HG03159 (cell line): ENCODE measurements around the gene PPP2R5A.

ENCODE experiments used
- ATAC-seq: cut with Tn5 transposase; IDR thresholded peaks from one replicate; pipeline ENCODE4 v1.9.1; 2021; ENCODE audit warnings: mild to moderate bottlenecking, moderate library complexity; ENCODE audit not compliant: unreplicated experiment

PPP2R5A gene

DNA sequence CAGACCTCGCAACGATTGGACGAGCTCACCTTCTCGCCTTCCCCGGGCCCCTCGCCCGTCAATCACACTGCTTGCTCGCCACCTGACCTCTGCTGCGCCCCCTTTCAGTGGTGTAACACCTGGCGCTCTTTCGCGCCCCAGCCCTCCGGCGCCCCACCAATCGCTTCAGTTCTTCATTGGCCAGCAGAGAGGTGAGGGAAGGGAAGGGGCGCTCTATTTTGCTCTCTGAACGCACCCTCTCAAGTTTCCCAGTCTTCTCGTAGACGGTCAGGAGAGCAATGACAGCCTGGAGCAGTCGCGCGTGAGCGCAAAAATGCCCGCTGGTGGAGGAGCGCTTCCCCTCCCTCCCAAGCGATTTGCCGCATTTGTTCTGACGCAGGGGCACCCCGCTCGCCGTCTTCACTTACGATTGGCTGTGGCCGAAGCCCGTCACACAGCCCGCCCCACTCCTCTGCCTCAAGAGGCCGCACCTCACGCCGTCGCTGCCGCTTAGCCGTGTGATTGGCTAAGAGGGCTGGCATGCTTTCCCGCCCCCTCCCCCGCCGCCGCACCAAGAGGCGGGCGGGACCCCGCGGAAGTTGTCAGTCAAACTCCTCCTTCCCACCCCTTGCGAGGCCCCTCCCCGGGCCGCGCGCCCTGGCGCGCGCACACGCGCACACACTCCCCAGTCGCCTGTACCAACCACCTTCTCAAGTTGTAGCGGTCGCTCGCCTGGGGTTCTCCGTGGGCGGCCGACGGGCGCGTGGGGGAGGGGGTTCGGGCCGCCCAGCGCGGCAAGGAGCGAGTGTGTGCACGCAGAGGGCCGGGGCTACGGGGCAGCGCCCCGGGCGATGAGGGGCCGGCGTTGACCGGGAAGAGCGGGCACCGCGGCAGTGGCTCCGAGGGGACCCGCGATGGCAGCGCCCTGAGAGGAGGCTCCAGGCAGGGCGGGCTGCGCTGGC, at the start of gene PPP2R5A:
Gene PPP2R5A (plus strand): TSS at position 667 of the 941 bp plus-strand sequence. CDS start 701 bp downstream, outside the sequence.
- ATAC-seq, result peak; percentile 92

DNA sequence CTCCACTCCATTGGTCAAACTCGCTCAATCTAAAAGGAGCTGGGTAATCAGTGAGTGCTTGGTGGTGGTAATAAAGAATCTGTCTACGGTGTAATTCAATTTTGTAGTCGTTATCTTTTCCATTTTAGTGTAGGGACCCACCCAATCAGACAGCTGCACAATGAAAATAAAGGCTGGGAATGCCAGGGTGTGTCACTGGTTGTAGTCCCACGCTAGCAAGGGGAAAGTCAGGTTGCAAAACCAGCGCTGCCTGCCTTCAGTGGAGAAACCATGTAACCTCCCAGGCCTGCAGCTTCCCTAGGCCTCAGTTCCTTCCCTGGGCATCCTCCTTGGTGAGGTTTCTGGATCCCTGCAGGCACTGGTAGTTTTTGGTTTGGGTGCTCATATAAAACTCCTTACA, 49.4 kb upstream of the PPP2R5A start:
- no peak for ATAC-seq

DNA sequence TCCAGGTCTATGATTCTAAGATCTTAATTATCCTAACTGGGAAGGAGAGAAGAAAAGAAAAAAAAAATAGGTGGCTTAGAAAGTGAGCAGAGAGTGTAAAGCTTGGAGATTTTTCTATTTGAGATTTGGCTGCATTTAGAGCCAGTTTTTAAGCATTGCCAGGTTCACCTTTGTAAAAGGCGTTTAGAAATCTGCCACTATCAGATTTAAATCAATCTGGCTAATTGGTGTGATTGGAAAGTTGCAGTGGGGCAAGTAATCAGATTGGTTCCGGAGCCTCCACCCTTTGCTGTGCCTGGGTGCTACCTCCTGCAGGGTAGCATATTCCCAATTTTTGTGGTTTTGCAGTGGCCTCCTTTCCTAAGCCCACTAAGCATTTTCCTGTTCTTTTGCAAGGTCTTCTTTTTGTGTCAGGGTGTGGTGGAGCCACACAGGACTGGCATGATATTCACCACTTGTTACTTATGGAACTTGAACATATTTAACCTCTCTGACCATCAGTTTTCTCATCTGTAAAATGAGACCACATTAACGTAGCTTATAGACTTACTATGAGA, 48.5 kb upstream of the PPP2R5A start:
- ATAC-seq, result no peak

DNA sequence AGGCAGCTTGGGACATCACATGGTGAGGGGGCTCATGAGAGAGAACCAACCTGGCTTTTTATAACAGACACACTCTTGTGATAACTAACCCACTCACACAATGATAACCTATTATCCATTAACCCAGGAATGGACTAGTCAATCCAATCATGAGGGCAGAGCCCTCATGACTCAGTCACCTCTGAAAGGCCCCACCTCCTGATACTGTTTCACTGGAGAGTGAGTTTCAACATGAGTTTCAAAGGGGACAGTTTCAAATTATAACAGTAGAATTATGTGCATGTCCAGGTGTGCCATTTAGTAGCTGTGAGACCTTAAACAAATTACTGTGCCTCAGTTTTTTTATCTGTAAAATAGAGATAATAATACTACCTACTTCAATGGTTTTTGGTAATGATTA, 47.6 kb upstream of the PPP2R5A start:
- ATAC-seq, result peak; percentile 97

DNA sequence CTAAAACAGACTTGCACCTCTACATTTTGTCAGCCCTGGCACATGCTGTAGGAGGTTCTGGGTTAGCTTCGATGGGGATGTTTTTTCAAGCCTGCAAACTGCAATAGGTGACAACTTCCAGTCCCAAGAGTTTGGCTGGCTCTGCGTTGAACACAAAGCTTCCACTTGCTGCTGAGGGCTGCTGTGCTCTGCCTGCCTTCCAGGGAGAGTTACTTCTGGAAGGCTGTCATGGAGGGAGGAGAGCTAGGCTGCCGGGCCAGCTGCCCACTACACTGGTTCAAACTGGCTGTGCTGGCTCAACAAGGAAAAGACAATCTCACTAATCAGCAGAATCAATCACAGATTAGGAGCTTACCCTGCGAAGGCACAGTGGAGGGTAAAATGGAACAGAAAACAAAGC, 46.7 kb upstream of the PPP2R5A start:
- no peak for ATAC-seq

DNA sequence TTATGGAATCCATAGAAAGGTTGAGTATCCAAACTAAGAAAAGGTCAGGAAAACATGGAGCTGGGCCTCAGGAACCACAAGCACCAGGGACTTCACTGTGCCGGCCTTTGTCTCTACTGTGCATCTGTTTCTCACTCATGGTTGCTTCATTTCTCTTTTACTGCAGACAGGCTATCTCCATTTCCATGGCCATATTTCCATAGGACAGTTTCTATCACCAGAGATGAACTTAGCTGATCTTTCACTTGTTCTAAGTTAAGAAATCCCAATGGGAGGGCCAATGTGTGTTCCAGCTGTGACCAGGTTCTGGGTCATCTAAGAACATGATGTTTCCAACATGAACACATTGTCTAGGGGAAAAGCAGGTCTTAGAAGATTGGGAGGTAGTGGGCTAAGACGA, 43.7 kb upstream of the PPP2R5A start:
- no peak for ATAC-seq

DNA sequence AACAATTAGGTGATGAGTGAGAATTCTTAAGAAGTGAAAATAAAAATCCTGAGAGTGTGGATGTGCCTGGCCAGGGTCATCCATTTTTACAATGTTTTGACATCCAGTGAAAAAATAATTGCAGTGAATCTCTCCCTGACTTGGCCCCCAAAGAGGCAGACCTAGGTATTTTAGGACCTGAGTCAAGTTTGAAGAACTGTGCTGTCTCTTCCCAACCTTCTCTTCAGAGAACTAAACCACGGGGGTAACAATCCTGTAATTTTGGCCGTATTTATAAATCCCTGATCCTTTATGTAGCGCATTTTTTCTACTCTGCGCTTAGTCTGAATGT, 43.3 kb upstream of the PPP2R5A start:
- no peak for ATAC-seq

DNA sequence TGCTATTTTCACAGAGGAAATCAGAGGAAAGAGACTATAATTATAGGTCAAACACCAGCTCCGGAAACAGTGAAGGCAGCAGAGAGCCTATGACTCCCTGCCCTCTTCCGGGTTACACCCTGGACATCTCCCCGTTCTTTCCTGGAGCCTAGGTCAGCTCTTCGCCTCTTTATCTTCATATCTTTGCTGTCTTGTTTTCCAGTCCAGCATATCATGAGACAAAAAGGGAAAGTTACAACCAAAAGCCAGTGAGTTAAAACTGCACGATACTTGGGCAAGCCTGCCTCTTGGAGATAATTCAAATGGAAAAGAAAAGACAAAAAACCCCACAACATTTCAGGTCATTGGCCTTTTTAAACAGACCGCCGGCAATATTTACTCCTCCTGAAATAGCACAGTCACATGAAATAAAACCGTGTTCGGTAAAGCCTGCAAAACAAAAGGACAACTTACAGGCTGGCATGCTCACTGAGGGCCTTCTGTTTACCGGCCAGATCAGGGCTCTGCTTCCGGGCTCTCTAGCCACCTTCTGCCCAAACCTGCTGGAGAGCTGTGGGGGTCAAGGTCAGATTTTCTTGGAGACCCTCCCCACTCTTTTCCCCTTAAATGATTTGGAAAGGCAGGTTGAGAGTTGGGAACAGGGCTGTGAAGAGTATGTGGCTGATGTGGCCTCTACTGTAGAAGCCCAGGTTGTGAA, 42.8 kb upstream of the PPP2R5A start:
- ATAC-seq, result no peak

DNA sequence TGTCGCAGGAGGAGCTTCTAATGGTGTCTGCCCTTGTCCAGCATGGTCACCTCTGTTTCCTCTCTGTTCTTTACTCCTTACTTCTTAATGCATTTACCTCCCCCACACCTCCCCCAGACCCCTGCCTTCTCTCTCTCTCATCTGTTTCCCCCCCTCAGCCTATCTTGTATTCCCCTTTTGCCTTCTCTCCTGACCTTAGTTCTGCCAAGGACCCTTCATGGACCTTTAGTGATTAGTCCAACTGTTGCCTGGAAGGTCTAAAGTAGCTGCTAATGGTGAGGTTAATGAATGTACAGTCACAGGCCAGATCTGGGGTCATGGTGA, 42.3 kb upstream of the PPP2R5A start:
- no peak for ATAC-seq

DNA sequence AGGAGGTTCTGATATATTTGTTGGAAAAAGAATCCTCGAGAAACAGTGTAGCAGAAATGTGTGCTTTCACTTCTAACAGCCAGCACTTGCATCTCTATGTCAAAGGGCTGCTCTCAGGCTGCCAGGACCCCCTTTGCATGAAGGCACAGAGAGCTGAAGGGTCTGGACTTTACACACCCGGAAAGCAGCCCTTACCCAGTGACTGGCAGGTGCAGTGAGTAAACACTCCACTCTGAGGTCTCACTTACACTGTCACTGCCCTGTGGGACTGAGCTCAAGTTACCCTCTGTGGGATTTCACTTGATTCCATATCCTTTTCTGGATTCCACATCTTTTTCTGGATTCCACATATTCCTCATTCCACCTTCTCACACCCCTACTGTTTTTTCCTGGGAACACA, 40.8 kb upstream of the PPP2R5A start:
- no peak for ATAC-seq

DNA sequence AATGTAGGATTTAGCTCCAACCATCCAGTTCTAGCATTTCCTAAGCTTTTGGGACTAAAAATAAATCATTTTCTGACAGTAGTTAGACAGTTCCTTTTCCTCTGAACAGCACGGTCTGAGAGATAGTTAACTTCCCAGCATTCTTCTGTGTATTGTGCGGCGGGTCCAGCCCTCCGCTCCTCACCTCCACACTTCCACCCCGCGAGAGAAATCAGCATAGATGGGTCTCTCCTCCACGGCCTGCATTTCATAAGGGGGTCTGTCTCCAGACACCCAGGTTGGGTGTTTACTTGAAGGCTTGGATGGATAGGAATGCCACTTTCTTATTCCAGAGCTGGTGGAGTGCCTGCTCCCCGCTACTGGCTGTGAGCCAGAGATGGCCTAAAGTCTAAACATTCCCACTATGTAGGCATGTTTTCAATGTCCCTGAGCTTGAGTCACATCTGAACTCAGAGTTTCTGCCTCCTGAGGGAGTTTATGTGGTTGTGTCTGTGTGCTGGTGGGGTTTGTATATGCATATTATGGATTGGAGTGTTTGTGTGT, 38.0 kb upstream of the PPP2R5A start:
- ATAC-seq, result no peak

DNA sequence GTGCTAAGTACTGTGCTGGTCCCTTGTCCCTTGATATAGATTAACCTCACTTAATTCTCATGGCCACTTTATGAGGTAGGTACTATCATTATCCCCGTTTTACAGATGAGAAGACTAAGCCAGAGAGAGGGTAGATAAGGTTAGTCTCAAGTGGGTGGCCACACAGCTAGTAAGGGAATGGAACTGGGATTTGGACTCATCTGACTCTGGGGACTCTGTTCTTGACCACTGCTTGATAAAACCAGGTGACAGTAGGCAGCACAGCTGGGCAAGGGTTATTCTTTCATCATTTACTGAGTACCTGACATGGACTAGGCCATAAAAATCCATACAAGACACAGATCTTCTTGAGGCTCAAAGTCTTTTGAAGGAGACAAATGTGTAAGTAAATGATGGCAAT, 37.2 kb upstream of the PPP2R5A start:
- ATAC-seq, result no peak

DNA sequence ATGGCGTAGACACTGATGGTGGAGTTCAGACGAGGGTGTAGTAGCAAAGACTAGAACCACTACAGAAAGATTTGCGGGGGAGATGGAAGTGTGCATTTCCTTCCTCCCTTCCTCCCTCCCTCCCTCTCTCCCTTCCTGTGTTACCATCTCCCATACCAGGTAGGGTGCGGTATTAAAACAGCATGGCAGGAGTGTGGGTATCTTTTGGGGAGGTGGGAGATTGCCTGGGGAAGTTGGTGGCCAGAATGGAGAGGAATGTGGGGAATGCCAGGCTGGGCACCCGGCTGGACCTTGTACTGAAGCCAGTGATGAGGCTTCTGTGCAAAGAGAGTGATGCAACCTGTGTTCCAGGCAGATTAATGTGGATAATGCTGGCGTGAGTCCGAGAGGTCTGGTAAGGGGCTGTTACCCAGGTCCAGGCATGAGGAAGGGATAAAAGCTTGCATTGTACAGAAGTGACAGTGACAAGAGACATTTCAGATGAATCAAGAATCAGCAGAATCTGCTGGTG, 30.3 kb upstream of the PPP2R5A start:
- no peak for ATAC-seq

DNA sequence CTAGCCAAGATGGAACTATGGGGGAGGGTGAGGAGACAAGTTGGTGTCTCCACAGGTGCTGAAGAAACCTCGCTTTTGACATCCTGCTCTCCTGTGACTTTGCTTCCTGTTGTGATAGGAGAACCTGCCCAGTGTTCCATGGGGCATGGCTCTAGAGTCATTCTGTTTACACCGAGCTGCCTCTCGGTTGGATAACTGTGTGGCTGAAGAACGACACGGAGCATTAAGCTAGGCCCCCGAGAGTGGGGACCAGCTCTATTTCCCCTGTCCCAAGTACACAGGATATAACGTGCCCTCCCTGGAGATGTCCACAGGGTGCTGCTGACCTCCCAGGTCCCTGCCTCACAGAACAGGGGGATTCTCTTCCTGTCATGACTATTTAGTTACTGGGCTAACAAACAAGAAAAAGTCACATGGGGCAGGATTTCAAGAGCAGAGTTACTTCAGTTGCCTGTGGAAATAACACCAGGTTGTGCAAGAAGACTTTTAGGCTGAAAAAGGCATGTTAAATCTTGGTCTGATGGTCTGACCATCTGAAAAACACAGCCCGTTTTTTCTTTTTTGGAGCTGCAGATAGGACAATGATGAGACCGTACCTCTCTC, 29.4 kb upstream of the PPP2R5A start:
- no peak for ATAC-seq

DNA sequence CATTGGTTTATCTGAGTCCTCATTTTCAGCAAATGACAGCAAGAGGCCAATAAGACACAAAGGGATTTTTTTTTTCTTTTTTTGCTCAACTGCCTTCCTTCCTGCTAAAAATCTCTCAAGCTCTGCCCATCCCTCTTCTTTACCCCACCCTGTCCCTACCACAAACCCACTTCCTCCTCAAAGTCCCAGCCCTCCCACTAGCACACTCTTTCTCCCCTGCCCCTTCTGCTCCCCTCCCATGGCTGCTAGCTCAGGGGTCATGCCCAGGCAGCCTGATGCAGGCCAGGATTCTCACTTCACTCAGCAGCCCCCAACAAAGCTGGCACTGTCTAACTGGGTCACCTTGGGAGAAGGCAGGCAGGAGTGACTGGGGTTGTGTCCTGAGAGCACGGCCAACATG, 28.8 kb upstream of the PPP2R5A start:
- ATAC-seq, result no peak

DNA sequence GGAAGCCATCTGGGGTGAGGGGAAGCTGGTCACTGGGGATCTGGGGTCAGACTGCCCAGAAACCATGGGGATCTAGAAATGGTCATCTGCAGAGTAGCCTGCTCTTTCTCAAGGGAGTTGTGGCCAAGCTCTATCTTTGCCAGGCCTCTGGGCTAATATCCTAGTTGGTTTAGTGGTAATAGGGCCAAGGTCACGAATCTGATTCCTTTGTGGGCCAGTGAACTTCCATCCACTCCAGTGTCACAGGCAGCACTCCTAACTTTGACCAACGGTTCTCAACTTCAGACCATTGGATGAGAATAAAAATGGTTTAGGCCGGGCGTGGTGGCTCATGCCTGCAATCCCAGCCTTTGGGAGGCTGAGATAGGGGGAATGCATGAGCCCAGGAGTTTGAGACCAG, 28.1 kb upstream of the PPP2R5A start:
- no peak for ATAC-seq

DNA sequence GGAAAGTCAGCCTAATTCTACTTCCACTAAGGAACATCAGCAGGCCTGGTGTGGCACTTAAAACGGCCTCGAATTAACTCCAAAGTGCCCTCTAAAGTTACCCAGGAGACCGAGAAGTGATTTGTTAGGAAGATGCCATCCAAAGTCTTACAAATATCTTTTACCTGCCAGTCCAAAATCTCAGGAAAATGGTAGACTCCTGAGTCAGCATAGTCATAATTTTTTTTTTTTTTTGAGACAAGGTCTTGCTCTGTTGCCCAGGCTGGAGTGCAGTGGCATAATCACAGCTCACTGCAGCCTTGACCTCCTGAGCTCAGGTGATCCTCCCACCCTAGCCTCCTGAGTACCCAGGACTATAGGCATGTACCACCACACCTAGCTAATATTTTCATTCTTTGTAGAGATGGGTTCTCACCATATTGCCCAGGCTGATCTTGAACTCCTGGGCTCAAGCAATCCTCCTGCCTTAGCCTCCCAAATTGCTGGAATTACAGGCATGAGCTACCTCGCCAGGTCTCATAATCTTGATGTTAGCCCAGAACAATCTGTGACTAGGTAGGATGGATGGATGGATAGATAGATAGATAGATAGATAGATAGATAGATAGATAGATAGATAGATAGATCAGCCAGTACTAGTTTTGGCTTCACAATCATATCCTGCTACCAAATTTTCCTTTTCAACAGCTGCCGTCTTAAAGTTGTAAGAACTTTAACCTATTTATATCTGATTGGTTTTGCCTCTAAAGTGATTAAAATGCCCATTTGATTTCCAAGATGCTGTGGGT, 25.3 kb upstream of the PPP2R5A start:
- no peak for ATAC-seq

DNA sequence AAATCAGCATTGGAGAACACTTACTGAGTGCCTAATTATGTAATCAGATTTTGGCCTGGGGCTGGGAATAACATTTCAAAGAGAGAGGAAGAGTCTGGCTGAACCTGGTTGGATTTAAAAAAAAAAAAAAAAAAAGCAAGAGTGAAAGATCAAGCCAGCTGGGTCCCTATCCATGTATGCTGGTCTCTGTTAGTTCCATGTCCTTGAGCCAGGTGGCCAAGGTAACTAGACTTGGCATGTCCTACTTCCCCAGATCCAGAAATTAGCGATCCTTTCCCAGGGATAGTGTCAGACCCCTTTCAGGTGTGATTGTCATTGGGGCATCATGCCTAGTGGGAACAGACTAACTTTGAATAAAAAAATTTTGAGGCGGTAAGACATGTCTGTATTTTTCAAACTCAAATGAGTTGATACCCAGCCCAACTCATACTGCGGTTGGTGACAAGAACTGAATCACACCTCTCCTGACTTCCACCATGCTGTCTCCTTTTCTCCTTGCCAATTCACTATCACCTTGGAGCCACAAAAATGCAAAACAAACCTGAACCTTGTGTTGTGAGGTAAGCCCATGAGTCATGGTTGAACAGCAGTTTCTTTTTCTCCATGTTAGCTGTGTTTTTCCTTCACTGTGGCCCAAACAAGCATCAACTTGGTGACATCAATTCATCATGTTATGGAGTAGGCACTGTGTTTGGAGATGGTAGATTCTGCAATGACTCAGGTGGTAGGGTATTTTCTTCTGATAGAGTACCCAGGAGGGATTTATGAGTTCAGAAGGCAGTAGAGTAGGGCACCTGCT, 24.5 kb upstream of the PPP2R5A start:
- ATAC-seq, result no peak

DNA sequence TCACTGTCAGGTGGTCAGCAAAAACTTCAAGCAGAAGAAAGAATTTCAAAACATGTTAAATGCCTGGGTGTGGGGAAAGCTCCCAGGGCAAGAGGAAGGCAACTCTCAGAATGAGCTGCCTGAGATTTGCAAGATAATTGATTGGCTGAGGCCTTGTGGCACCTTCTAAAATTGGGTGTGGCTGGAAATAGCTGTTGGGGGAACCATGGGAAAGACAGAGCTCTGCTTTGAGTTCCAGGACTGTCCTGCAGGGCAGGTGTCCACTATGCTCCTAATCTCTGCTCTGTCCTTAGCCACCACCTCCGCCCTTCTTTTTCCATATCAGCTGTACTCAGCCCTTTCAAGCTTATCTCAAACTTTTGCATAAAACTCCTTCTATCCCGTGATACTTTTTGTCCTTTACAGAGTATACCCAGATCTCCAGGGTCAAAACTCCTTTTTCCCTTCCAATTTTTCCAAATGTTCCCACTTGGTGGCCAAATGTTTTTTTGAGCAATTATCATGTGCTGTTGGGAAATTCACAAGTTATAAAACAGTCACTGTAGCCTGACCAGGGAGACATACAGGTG, 23.8 kb upstream of the PPP2R5A start:
- ATAC-seq, result no peak
